K562 (cell line): ENCODE results near the gene BCL10. TPM values are rescaled to one million over a fixed set of nuclear protein-coding genes. Genes with fewer than 3 reads are reported as not detected.

Experiments
- ATF7 ChIP-seq: fragments of 450-650 bp; IDR thresholded peaks from 2 replicates; pipeline ENCODE4 v1.7.1; 2014; ENCODE audit warnings: mild to moderate bottlenecking, moderate library complexity
- HOXB6 ChIP-seq: fragments of 250-450 bp; sonication (Bioruptor Pico); IDR thresholded peaks from 2 replicates; pipeline ENCODE4 v1.5.1; 2022; ENCODE audit warnings: mild to moderate bottlenecking, borderline replicate concordance
- JUND ChIP-seq, 2 experiments: IDR thresholded peaks; 2 replicates in 1 of 2; 3 replicates in 1 of 2; pipeline ENCODE4 v1.6.1; 2011; ENCODE audit warnings: borderline replicate concordance in 2 of 2, low read depth in 2 of 2, low read length in 2 of 2, improper control_type of control experiment in 1 of 2, missing biosample characterization in 1 of 2, missing genetic modification characterization in 1 of 2, missing genetic modification reagents in 1 of 2
- L3MBTL2 ChIP-seq: fragments of 450-650 bp; IDR thresholded peaks from 2 replicates; pipeline ENCODE4 v1.6.1; 2016; ENCODE audit warnings: mild to moderate bottlenecking, moderate library complexity
- RB1 ChIP-seq: fragments of 450-650 bp; IDR thresholded peaks from 2 replicates; pipeline ENCODE4 v1.6.1; 2017; ENCODE audit warnings: low read depth, mild to moderate bottlenecking
- XRCC5 ChIP-seq: fragments of 200-400 bp; formaldehyde crosslinking; IDR thresholded peaks from 2 replicates; pipeline ENCODE4 v1.6.1; 2017; ENCODE audit warnings: low read depth, mild to moderate bottlenecking, low read length
- ZFP30 ChIP-seq: fragments of 250-450 bp; sonication (Bioruptor Pico); IDR thresholded peaks from 2 replicates; pipeline ENCODE4 v1.8.0; 2022; ENCODE audit warnings: moderate library complexity, mild to moderate bottlenecking, inconsistent platforms, borderline replicate concordance
- ZNF174 ChIP-seq: fragments of 250-450 bp; sonication (Bioruptor Pico); IDR thresholded peaks from 2 replicates; pipeline ENCODE4 v1.4.0; 2020; ENCODE audit warnings: mild to moderate bottlenecking
- ZNF23 ChIP-seq: fragments of 250-450 bp; sonication (Bioruptor Pico); IDR thresholded peaks from 2 replicates; pipeline ENCODE4 v1.4.0; 2020; ENCODE audit warnings: mild to moderate bottlenecking
- ZNF589 ChIP-seq: fragments of 200-800 bp; sonication (Bioruptor generic); IDR thresholded peaks from 2 replicates; pipeline ENCODE4 v1.6.1; 2016; ENCODE audit warnings: low read depth, missing genetic modification characterization, missing compliant biosample characterization
- polyA plus RNA-seq, 8 experiments: library from polyadenylated mRNA; depleted of rRNA in 4 of 8; stranded (reverse) in 5 of 8; unstranded in 3 of 8; fragments of >200 nt; fragmentation: Nextera tagmentation in 2 of 8; fragmentation: Illumina TruSeq in 1 of 8; extraction: Ambion mirVana in 2 of 8; extraction: Trizol in 1 of 8; gene quantifications; 2 replicates each; pipeline versions ENCODE4 v1.2.1 to v1.2.3, GENCODE V29; 2011 to 2014; ENCODE audit warnings: inconsistent platforms in 1 of 8, missing spikeins in 1 of 8
- total RNA-seq, 7 experiments: library from RNA; depleted of rRNA in 6 of 7; stranded (reverse); fragments of >200 nt in 6 of 7; fragmentation: Illumina TruSeq in 2 of 7; extraction: Trizol in 2 of 7; gene quantifications; 2 replicates each; pipeline versions ENCODE4 v1.2.1 to v1.2.3, GENCODE V29; 2011 to 2021; ENCODE audit warnings: low replicate concordance in 1 of 7
- TF ChIP-seq, protein P1 (sequence below), 2 experiments: fragments of 450-650 bp; formaldehyde crosslinking in 1 of 2; IDR thresholded peaks; 2 replicates each; pipeline versions ENCODE4 v1.4.0 to v1.6.1; 2014 to 2020; ENCODE audit warnings: mild to moderate bottlenecking in 2 of 2, borderline replicate concordance in 1 of 2, low read depth in 1 of 2
- TF ChIP-seq, protein P2 (sequence below): IDR thresholded peaks from 2 replicates; pipeline ENCODE4 v1.6.1; 2011; ENCODE audit not compliant: insufficient read length; ENCODE audit errors: extremely low read depth
- TF ChIP-seq, protein P3 (sequence below): IDR thresholded peaks from 2 replicates; pipeline ENCODE4 v1.6.1; 2011; ENCODE audit warnings: borderline replicate concordance, low read depth, mild to moderate bottlenecking, moderate library complexity, low read length; ENCODE audit not compliant: insufficient read depth, poor library complexity, severe bottlenecking

BCL10 gene
- total and polyA plus RNA-seq, 9 of the 15 experiments (the other 6 are each of a cell fraction or from before 2014, with no cell fraction given) = 8.0 to 19.4 (median 12.3) TPM

DNA sequence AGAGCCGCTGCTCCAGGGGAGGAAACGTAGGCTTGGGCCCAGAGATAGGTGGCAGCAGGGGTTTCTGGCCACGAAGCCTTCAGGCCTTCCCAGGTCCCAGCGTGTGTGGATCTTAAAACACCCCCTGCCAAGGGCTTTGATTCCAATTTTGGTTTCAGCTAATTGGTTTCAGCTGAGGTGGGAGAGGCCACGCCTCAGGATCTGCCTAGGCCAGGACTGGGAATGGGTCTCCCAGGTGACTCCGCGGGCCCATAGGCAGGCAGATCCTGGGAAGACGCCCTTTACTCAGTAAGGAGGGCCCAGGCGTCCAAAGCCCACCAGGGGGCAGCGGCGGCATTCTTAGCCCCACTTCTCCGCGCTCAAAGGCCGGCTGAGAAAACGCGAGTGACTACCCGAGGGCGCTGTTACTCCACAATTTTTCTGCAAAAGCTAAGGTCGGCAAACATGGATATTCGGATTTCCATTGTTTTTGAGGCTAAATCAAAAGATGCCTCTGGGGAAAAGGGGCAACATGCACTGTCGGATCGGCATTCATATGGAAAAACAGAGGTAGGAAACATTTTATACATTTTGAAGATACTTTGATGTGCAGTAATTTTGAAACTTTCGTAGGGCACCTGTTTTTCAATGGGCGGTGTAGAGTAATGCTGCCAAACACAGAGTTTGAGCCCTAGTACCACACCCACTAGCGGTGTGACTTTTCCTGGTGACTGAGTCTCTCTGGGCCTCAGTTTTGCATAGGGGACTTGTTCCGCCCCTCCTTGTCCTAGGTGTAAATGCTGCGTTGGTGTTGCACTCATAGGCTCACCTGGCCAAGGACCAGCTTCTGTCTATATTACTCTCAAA is 31.8 kb upstream of the BCL10 start (continued):
- TF ChIP-seq, protein P1, sequence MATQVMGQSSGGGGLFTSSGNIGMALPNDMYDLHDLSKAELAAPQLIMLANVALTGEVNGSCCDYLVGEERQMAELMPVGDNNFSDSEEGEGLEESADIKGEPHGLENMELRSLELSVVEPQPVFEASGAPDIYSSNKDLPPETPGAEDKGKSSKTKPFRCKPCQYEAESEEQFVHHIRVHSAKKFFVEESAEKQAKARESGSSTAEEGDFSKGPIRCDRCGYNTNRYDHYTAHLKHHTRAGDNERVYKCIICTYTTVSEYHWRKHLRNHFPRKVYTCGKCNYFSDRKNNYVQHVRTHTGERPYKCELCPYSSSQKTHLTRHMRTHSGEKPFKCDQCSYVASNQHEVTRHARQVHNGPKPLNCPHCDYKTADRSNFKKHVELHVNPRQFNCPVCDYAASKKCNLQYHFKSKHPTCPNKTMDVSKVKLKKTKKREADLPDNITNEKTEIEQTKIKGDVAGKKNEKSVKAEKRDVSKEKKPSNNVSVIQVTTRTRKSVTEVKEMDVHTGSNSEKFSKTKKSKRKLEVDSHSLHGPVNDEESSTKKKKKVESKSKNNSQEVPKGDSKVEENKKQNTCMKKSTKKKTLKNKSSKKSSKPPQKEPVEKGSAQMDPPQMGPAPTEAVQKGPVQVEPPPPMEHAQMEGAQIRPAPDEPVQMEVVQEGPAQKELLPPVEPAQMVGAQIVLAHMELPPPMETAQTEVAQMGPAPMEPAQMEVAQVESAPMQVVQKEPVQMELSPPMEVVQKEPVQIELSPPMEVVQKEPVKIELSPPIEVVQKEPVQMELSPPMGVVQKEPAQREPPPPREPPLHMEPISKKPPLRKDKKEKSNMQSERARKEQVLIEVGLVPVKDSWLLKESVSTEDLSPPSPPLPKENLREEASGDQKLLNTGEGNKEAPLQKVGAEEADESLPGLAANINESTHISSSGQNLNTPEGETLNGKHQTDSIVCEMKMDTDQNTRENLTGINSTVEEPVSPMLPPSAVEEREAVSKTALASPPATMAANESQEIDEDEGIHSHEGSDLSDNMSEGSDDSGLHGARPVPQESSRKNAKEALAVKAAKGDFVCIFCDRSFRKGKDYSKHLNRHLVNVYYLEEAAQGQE (IDR thresholded peaks at IDR 0.05; ENCODE audit: borderline replicate concordance) = peak; percentile 82
- TF ChIP-seq, protein P1 (CRISPR knock-in tag; IDR thresholded peaks at IDR 0.05; ENCODE audit: low read depth) = no peak
- TF ChIP-seq JUND (IDR thresholded peaks at IDR 0.05; ENCODE audit: borderline replicate concordance, low read depth, low read length) = peak; percentile 16; the same call in 1 of the 2 replicates
- no peak; the same call in 2 of the 3 replicates for TF ChIP-seq JUND (tag; IDR thresholded peaks at IDR 0.05; ENCODE audit: borderline replicate concordance, low read depth, low read length)
- TF ChIP-seq, protein P2, sequence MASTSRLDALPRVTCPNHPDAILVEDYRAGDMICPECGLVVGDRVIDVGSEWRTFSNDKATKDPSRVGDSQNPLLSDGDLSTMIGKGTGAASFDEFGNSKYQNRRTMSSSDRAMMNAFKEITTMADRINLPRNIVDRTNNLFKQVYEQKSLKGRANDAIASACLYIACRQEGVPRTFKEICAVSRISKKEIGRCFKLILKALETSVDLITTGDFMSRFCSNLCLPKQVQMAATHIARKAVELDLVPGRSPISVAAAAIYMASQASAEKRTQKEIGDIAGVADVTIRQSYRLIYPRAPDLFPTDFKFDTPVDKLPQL = no peak
- no peak for TF ChIP-seq HOXB6 (CRISPR knock-in tag)
- TF ChIP-seq ATF7 = peak; percentile 40; the same call in 1 of the 2 replicates
- TF ChIP-seq ZFP30 = no peak
- TF ChIP-seq RB1 = peak; percentile 59; the same call in 1 of the 2 replicates
- no peak for TF ChIP-seq ZNF23 (CRISPR knock-in tag)
- TF ChIP-seq ZNF174 (CRISPR knock-in tag) = no peak
- no peak for TF ChIP-seq ZNF589 (CRISPR knock-in tag)
- TF ChIP-seq, protein P3, sequence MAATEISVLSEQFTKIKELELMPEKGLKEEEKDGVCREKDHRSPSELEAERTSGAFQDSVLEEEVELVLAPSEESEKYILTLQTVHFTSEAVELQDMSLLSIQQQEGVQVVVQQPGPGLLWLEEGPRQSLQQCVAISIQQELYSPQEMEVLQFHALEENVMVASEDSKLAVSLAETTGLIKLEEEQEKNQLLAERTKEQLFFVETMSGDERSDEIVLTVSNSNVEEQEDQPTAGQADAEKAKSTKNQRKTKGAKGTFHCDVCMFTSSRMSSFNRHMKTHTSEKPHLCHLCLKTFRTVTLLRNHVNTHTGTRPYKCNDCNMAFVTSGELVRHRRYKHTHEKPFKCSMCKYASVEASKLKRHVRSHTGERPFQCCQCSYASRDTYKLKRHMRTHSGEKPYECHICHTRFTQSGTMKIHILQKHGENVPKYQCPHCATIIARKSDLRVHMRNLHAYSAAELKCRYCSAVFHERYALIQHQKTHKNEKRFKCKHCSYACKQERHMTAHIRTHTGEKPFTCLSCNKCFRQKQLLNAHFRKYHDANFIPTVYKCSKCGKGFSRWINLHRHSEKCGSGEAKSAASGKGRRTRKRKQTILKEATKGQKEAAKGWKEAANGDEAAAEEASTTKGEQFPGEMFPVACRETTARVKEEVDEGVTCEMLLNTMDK = peak; percentile 17
- peak; percentile 43; the same call in 1 of the 2 replicates for TF ChIP-seq L3MBTL2
- TF ChIP-seq XRCC5 = peak; percentile 44; the same call in 1 of the 2 replicates
